GM18520 (cell line): ENCODE measurements around the gene POLR2B.
"Not testable (repeated sequence)": the region's sequence is repeated elsewhere in the genome, so short reads cannot be mapped to it uniquely, and the experiment has no call there.

Source experiments
- ATAC-seq: cut with Tn5 transposase; IDR thresholded peaks from one replicate; pipeline ENCODE4 v1.9.1; 2021; ENCODE audit not compliant: unreplicated experiment

Gene POLR2B

DNA sequence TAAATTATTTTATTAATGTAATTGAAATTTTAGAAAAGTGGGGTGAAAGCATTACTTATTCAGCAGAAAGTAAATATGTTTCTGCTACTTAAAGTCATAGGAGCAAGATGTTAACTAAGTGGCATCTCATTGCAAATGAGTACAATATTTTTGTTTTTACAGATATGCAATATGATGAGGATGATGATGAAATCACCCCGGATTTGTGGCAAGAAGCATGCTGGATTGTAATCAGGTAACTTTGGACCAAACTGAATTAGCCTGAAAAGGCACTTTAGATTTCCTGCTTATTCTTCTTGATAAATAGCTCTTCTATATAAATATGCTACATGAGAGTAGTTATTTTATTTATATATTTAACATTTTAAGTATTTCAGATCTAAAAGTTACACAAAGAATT lies 7.5 kb downstream of the POLR2B start:
- ATAC-seq: no peak

DNA sequence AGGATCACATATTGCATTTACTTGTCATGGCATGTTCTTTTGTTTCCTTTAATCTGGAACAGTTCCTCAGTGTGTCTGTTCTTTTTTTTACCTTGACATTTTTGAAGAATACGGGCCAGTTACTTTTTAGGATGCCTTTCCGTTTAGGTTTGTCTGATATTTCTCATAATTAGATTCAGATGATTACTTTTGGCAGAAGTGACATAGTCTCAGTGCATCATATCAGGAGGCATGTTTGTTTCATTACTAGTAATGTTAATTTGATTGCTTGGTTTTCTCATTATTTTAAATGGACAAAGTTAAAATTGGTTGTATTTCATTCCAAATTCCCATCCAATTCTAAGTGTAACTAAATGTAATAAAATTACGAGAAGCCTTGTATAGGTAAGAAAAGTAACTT lies 8.3 kb downstream of the POLR2B start:
- ATAC-seq: no peak

DNA sequence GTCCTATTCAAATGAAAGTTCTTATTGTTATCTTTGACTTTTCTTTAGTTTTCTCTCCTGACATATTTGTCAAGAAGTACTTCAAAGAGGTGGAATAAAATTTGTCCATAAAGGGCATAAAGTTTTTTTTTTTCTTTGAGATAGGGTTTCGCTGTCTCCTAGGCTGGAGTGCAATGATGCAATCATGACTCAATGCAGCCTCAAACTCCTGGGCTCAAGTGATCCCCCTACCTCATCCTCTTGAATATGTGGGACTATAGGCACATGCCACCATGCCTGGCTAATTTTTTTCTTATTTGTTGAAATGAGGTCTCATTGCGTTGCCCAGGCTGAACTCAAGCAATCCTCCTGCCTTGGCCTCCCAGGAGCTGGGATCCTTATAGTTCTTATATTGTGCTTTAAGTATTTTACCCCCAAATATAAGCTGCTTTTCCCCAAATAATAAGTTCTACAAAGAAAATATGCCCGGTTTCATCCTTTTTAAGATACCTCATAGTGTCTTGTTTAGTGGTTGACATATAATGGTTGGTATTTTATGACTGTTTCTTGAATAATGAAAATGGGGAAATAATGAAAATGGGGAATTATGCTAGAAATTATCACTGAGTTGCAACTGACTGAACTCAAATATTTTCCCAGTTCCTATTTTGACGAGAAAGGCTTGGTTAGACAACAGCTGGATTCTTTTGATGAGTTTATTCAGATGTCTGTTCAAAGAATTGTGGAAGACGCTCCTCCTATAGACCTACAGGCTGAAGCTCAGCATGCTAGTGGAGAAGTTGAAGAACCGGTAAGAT lies 11.6 kb downstream of the POLR2B start:
- ATAC-seq: no peak

DNA sequence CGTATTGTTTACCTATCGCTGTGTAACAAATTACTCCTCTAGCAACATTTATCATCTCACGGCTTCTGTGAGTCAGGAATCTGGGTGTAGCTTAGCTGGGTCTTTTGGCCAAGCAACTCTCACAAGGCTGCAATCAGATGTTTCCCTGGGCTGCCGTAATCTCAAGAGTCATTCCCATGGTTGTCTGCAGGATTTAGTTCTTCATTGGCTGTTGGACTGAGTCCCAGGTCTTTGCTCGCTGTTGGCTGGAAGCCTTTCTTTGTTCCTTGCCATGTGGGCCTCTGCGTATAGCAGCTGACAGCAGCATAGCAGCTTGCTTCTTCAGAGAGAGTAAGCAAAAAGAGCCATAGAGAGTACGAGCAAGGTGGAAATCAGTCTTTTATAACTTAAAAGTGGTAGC lies 16.8 kb downstream of the POLR2B start:
- no peak for ATAC-seq

DNA sequence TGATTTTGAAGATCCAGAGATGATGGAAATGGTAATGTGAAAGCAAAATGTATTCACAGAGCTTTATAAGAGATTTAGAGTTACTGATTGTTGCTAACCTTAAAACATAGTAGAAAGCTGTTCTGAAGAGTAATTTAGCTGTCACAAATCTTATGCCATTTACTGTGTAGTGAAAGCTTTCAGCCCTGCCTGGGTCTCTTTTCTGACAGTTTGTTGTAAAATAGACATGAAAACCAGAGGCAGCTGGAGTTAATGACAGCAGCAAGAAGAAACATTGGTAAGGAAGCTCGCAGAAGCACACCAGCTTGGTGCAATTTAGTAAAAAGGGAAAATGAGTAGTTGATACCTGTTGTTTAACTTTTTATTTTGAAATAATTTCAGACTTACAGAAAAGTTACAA lies 21.1 kb downstream of the POLR2B start:
- ATAC-seq: no peak

DNA sequence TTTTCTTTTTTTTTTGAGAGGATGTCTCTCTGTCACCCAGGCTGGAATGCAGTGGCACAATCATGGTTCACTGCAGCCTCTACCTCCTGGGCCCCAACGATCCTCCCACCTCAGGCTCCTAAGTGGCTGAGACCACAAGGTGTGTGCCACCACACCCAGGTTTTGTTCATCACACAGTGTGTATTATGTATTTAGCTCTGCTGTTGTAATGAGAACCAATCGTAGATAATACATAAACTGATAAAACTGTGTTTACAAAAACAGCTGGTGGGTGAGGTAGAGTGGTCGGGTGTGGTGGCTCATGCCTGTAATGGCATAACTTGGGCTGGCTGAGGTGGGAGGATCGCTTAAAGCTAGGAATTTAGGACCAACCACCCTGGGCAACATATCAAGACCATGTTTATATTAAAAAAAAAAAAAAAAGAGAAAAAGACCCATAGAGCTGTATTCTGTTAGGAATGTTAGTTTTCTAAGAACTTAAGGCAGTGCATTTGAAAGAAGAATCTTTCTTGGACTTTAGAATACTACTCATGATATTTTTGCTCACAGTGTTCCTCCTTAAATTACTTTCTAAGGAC lies 34.9 kb downstream of the POLR2B start:
- no peak for ATAC-seq

DNA sequence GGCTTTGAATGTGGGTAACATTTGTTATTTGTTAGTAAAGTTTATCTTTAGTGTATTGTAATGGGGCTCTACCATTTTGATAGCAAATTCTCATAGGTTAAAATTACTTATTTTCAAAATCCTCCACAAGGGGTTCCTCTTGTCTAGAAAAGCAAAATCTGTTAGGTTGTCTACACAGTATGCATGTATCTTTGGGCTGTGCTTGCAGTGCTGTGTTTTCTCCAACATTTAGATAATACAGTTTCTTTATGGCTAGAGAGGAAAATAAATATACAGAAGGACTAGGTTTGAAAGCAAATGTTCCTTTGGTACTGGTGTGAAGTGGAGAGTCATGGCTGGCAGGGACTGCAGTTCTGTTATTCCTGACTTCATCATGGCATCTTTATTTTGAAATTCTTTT lies 40.3 kb downstream of the POLR2B start:
- ATAC-seq: no peak

DNA sequence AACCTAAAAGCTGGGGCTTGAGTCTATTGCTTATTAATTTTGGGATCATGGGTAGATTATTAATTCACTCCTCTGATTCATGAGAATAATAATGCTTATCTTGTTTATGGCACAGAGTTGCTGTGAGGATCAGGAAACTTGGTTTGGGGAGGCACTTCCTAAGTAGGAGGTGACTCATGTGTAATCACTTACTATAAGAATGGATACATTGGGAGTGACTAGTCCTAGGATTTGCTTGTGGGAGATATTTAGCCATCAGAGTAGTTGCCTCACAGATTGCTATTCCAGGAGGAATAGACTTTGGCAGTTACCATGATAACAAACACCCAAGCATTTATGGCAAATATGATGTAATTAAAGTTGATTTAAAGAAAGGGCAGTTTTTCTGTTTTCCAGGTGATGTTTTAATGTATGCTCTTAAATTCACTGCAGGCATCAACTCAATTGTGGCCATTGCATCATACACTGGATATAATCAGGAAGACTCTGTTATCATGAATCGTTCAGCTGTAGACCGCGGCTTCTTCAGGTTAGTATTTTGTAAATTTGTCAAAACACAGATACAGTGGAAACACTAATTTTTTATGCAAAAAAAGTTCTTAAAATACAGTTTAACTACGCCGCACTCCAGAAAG lies 41.9 kb downstream of the POLR2B start:
- ATAC-seq: no peak

DNA sequence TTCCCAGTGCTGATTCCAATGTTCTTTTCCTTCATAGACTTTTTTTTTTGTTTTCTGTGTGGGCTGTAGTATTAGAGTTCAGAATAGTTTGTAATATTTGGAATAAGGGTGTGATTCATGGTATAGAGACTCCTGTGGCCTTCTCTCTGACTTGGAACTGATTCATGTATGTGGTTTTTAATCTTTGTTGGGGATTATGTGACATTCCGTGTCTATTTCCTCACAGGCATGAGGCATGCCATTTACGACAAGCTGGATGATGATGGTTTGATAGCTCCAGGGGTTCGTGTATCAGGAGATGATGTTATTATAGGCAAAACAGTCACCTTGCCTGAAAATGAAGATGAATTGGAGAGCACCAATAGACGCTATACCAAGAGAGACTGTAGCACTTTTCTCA lies 44.4 kb downstream of the POLR2B start:
- no peak for ATAC-seq

DNA sequence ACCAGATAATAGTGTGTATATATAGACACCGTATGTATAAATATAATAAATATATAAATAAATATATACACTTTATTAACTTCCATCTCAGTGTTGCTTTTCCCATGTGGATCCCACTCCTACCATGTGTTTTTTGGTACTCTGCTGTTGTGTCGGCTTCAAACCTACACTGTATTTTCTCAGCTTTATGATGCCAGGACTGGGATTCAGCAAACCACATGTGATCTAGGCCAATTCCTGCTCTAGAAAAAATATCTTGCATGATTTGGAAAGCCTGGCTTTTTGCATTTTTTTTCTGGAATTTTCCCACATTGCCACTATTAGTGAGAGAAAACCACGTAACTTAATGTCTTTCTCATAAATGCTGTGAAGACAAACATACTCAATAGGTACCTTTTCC lies 55.8 kb downstream of the POLR2B start:
- ATAC-seq: no peak

DNA sequence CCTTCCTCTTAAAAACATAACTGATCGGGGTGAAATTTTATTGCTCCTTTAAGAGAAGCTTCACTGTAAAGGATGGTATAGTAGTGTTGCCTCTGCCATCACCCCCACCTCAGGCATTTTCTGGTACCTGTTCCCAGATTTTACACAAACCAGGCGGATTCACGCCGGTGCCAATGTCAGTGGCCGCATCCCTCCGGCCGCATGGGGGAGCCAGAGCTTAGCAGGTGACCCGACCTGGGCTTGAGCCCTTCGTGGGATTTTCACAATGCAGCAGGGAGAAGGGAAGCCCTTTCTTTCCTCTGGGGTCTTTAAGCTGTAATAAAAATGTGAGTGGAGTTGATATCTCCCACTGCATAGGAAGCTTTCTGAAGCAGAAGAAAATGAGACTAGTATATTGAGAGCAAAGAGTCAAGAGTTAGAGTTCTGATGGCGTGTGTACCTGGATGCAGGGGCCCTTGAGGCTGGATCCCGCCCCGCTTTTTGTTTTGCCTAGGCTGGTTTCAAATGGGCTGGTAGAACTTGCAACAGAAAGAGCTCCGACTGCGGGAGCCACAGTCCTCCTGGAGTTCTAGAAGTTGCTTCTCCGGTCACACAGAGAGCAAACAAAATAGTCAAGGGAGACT lies 59.4 kb downstream of the POLR2B start:
- ATAC-seq: no peak

DNA sequence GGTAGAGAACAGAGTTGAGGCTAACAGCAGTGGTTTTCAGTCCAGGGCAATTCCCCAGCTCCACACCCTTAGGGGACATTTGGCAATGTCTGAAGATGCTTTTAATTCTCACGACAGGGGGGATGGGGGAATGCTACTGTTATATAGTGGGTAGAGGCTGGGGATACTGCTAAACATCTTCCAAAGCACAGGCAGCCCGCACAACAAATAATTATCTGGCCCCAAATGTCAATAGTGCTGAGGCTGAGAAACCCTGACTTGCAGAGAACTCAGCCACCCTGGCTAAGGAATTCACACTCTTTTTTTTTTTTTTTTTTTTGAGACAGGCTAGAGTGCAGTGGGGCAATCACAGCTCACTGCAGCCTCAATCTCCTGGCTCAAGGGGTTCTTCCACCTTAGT lies 60.6 kb downstream of the POLR2B start:
- ATAC-seq: no peak

DNA sequence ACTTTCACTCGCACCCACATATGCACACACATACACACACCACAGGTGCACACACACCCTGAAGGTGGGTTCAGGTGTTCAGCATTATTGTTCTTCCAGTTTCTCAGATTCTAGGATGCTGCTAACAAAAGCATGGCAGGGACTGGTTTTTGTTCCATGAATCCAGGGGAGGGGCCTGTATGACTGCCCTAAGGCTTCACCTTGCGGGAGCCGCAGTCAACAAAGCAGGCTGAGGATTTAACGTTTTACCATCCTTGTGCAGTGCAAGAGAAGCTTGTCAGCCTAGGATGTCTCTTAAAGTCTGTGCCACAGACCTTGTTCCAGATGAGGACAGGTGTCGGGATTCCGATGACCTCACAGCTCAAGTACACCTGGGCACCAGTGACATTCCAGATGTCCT lies 61.8 kb downstream of the POLR2B start:
- ATAC-seq: no peak

DNA sequence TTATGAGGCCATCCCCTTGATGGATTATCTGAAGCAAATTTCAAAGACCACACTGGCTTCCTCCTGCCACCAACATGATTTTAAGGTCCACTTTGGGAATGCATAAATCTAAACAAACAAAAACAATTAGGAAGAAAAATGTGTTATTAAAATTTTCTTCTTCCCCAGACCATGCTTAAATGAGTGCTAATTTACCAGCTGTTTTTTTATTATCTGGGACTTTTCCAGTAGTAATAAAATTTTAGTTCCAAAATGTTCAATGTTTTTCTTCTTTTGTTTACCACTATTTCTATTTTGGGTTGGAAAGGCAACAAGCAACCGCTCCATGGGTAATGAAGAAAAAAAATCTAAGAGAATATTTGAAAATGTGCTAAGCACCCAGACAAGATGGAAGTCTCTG lies 62.3 kb downstream of the POLR2B start:
- no peak for ATAC-seq

DNA sequence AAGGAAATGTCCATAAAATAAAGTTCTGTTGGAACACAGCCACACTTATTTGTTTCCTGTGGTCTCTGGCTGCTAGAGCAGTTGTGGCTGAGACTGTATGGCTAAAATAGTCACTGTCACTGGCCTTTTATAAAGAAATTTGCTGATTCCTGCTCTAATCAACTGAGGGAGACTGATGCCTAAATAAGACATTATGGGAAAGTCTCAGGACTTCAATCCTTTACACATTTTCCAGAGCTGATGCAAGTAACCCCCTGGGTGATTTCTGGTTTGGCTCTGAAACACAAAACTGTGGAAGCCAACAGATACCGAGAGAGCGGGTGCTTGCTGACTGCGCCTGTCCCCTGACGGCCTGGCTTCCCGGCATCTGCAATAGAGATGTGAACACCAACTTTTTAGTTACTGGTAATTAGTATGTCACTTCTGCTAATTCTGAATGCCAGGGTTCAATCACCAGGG lies 64.0 kb downstream of the POLR2B start:
- ATAC-seq: no peak

DNA sequence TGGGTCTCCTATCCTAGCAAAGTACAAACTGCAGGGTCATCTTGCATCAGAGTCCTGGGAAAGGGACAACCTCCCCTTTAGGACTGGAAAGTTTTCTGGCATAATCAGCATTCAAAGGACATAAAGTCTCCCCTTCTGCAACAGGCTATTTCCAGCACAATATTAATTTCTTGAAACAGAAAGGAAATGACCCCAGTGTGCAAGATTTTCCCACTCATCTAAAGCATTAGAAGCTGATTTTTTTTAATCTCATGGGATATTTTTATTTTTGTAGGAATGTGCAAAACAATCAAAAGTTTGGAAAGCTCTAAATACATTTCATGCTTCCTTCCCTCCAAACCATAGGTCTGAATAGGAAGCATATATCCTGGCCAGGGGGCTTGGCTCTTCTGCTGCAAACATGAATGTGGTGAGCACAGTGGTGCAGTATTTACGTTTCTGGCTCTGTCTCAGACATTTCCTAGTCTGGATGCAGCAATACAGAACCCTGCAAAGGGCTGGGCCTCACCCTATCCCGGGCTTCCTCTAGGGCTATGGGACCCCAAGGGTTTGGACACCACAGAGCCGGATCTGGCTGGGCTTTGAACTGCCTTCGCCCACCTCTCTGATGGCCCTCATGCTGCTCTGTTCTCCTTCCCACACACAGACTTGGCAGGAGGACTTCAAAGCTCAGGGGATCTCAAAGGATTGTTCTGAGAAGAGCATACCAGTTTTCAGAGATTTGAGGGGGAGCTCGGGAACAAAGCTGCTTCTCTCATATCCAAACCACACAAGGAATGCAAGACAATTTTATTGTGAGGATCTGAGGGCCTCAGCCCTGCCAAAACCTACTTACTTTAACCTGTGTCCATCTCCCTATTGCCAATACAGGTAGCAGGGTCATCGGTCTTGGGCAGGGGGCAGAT lies 64.9 kb downstream of the POLR2B start:
- no peak for ATAC-seq

DNA sequence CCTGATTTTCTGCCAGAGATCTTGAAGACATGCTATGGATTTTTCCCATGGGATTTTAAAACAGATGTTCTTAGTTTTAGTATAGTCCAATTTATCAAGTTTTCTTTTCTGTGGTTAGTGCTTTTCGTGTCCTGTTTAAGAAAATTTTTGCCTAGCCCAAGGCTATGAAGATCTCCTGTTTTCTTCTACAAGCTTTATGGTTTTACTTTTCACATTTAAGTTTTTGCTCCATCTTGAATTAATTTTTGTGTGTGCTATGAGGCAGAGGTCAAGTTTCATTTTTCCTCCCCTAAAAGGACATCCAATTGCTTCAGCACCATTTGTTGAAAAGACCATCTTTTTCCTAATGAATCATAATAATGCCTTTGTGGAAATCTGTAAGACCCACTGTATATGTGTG lies 65.6 kb downstream of the POLR2B start:
- ATAC-seq: no peak

DNA sequence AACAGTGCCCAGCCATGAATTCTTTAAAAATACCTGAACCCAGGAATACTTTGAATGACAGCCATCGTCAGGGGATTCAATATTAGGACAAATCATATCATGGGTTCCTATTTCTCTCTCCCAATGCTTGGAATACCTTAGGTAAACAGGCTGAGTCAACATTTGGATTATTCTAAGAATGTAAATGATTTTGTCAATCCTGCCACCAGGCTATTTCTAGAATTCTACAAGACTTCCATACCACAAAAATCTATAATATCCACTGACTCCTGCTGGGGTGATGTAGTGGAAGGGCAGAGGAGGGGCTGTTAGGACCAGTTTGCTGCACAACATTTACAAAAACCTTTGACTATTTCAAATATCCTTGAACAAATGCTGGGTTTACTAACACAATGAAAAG lies 66.3 kb downstream of the POLR2B start:
- ATAC-seq: no peak

DNA sequence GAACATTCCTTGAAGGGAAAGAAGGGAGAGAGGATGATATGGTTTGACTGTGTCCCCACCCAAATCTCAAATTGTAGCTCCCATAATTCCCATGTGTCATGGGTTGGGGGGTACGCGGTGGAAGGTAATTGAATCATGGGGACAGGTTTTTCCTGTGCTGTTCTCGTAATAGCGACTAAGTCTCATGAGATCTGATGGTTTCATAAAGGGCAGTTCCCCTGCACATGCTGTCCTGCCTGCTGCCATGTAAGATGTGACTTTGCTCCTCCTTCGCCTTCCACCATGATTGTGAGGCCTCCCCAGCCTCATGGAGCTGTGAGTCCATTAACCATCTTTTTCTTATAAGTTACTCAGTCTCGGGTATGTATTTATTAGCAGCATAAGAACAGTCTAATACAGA lies 68.3 kb downstream of the POLR2B start:
- not testable (repeated sequence) for ATAC-seq

DNA sequence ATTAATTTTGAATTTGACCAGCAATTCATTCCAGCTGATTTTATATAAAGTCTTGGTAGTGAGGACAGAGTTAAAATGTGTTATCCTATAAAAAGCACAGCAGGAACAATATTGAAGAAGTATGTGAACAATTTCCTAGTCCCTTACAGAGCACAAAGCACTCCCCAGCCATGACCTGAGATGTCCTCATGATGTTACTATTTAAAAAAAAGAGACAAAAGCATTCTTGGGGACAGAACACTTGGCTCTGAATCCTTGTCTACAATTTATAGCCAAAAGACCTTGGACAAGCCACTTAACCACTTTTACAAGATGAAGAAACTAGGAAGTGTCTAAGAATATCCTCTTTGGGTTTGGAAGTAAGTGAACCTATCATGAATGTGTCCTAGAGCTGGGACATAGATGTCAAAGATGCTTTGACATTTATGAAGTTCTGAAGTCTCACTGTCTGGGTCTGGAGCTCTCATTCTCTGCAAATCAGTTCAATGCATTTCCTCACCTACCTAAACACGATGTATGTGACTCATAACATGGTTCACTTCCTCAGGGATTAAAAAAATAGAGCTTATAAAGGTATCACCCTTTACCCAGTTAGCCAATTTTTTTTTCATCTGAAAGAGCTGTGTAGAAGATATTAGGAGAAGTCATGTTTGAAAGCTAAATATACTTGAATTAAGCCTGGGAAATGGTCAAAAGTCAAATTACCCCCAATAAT lies 70.1 kb downstream of the POLR2B start:
- ATAC-seq: no peak
